K562 (cell line): Measurements from ENCODE around the gene RUNX3. TPM values are rescaled to one million over a fixed set of nuclear protein-coding genes. Genes with fewer than 3 reads are reported as not detected.
A peak's percentile ranks its signal among the peaks of the same experiment; 100 is the strongest.

Source experiments
- CBX5 ChIP-seq: IDR thresholded peaks from 2 replicates; pipeline ENCODE4 v1.6.1; 2014; ENCODE audit warnings: low read depth, borderline replicate concordance
- E2F5 ChIP-seq: sonication (generic); formaldehyde crosslinking; IDR thresholded peaks from 2 replicates; pipeline ENCODE4 v1.8.0; 2022; ENCODE audit warnings: mild to moderate bottlenecking, missing genetic modification reagents
- LARP7 ChIP-seq: fragments of 450-650 bp; IDR thresholded peaks from 2 replicates; pipeline ENCODE4 v1.6.1; 2016
- PBX2 ChIP-seq, 2 experiments: IDR thresholded peaks in 1 of 2; conservative IDR thresholded peaks in 1 of 2; 2 replicates each; pipeline ENCODE4 v1.6.1; 2016; ENCODE audit warnings: low read depth in 2 of 2, mild to moderate bottlenecking in 1 of 2, missing compliant biosample characterization in 1 of 2, missing genetic modification characterization in 1 of 2, moderate library complexity in 1 of 2
- SMARCA5 ChIP-seq: fragments of 450-650 bp; IDR thresholded peaks from 2 replicates; pipeline ENCODE4 v1.6.1; 2016
- ZBTB40 ChIP-seq, 2 experiments: fragments of 450-650 bp in 1 of 2; sonication (generic) in 1 of 2; formaldehyde crosslinking in 1 of 2; IDR thresholded peaks; 2 replicates each; pipeline versions ENCODE4 v1.7.1 to v1.9.0; 2016 to 2022; ENCODE audit warnings: inconsistent platforms in 1 of 2, mild to moderate bottlenecking in 1 of 2, missing genetic modification reagents in 1 of 2
- ZEB2 ChIP-seq: fragments of 450-650 bp; IDR thresholded peaks from 2 replicates; pipeline ENCODE4 v1.6.1; 2016
- ZNF24 ChIP-seq: fragments of 450-650 bp; IDR thresholded peaks from 2 replicates; pipeline ENCODE4 v1.6.1; 2016
- polyA plus RNA-seq, 8 experiments: library from polyadenylated mRNA; depleted of rRNA in 4 of 8; stranded (reverse) in 5 of 8; unstranded in 3 of 8; fragments of >200 nt; fragmentation: Nextera tagmentation in 2 of 8; fragmentation: Illumina TruSeq in 1 of 8; extraction: Ambion mirVana in 2 of 8; extraction: Trizol in 1 of 8; gene quantifications; 2 replicates each; pipeline versions ENCODE4 v1.2.1 to v1.2.3, GENCODE V29; 2011 to 2014; ENCODE audit warnings: inconsistent platforms in 1 of 8, missing spikeins in 1 of 8
- total RNA-seq, 7 experiments: library from RNA; depleted of rRNA in 6 of 7; stranded (reverse); fragments of >200 nt in 6 of 7; fragmentation: Illumina TruSeq in 2 of 7; extraction: Trizol in 2 of 7; gene quantifications; 2 replicates each; pipeline versions ENCODE4 v1.2.1 to v1.2.3, GENCODE V29; 2011 to 2021; ENCODE audit warnings: low replicate concordance in 1 of 7
- TF ChIP-seq, protein P1 (sequence below), 2 experiments: fragments of 450-650 bp in 1 of 2; IDR thresholded peaks; 2 replicates each; pipeline ENCODE4 v1.6.1; 2011 to 2017; ENCODE audit warnings: low read depth in 2 of 2, antibody characterized with exemption in 1 of 2, borderline replicate concordance in 1 of 2, low read length in 1 of 2, mild to moderate bottlenecking in 1 of 2, mixed read lengths in 1 of 2; ENCODE audit not compliant: control insufficient read depth in 1 of 2

Gene RUNX3
- total and polyA plus RNA-seq, 9 of the 15 experiments (the other 6 are each of a cell fraction or from before 2014, with no cell fraction given): 0.01 to 0.64 (median 0.09) TPM

GRCh38 chr1:24945354-24946326 is 15.6 kb upstream of the RUNX3 start (continued):
- no peak for TF ChIP-seq ZBTB40 (IDR thresholded peaks at IDR 0.05)
- no peak for TF ChIP-seq ZBTB40 (CRISPR knock-in tag; IDR thresholded peaks at IDR 0.05)
- no peak for TF ChIP-seq CBX5
- TF ChIP-seq LARP7: no peak
- peak; percentile 93 for TF ChIP-seq ZNF24
- no peak for TF ChIP-seq PBX2 (CRISPR knock-in tag; IDR thresholded peaks at IDR 0.05; ENCODE audit: low read depth)
- TF ChIP-seq PBX2 (tag; conservative IDR thresholded peaks at IDR 0.05; ENCODE audit: low read depth): 0 out of 2 replicates have a peak, but pooled peaks have one; percentile 4
- no peak for TF ChIP-seq E2F5 (CRISPR knock-in tag)
- peak; percentile 52; the same call in 1 of the 2 replicates for TF ChIP-seq SMARCA5
- no peak for TF ChIP-seq ZEB2
- TF ChIP-seq, protein P1, sequence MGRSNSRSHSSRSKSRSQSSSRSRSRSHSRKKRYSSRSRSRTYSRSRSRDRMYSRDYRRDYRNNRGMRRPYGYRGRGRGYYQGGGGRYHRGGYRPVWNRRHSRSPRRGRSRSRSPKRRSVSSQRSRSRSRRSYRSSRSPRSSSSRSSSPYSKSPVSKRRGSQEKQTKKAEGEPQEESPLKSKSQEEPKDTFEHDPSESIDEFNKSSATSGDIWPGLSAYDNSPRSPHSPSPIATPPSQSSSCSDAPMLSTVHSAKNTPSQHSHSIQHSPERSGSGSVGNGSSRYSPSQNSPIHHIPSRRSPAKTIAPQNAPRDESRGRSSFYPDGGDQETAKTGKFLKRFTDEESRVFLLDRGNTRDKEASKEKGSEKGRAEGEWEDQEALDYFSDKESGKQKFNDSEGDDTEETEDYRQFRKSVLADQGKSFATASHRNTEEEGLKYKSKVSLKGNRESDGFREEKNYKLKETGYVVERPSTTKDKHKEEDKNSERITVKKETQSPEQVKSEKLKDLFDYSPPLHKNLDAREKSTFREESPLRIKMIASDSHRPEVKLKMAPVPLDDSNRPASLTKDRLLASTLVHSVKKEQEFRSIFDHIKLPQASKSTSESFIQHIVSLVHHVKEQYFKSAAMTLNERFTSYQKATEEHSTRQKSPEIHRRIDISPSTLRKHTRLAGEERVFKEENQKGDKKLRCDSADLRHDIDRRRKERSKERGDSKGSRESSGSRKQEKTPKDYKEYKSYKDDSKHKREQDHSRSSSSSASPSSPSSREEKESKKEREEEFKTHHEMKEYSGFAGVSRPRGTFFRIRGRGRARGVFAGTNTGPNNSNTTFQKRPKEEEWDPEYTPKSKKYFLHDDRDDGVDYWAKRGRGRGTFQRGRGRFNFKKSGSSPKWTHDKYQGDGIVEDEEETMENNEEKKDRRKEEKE (IDR thresholded peaks at IDR 0.05; ENCODE audit: borderline replicate concordance in 1 of 2, control insufficient read depth in 1 of 2, low read depth in 2 of 2, low read length in 1 of 2): no peak
